ENCODE results near the gene APP.

GRCh38 chr21:26047279-26047967, 123.1 kb downstream of the APP start:
- TF ChIP-seq, protein P1, sequence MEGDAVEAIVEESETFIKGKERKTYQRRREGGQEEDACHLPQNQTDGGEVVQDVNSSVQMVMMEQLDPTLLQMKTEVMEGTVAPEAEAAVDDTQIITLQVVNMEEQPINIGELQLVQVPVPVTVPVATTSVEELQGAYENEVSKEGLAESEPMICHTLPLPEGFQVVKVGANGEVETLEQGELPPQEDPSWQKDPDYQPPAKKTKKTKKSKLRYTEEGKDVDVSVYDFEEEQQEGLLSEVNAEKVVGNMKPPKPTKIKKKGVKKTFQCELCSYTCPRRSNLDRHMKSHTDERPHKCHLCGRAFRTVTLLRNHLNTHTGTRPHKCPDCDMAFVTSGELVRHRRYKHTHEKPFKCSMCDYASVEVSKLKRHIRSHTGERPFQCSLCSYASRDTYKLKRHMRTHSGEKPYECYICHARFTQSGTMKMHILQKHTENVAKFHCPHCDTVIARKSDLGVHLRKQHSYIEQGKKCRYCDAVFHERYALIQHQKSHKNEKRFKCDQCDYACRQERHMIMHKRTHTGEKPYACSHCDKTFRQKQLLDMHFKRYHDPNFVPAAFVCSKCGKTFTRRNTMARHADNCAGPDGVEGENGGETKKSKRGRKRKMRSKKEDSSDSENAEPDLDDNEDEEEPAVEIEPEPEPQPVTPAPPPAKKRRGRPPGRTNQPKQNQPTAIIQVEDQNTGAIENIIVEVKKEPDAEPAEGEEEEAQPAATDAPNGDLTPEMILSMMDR (IDR thresholded peaks at IDR 0.05; ENCODE audit: low read length) = no peak
- no peak for TF ChIP-seq EZH2 (IDR thresholded peaks at IDR 0.05; ENCODE audit: borderline replicate concordance, low read length)
